ENCODE measurements around the gene GUCY1A2. TPM values are rescaled to one million over a fixed set of nuclear protein-coding genes. Genes with fewer than 3 reads are reported as not detected.

GUCY1A2 gene
- total RNA-seq, 1 experiment from 2014 or later, result 0.55 TPM

DNA sequence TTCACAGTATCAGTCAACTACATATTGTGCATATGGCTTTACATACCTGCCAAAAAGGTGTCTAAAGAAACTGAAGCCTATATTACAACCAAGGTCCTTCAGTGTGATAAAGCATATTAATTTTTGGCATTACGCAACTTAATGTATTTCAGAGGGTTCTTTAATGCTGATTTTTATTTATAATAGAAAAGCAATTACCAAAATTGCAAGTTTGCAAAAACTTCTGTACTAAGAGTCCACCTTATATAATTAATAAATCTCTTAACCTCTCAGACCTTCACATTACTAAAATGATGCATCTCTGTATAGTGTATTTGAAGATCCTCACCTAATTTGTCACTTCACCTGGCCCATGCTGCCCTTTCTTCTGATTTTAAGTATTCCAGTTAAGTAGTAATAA is 128.6 kb downstream of the GUCY1A2 start:
- Histone ChIP-seq H4K8ac (replicated peaks; ENCODE audit: insufficient read length, low read depth, low read length) (no peak overlapping the region), H3K27ac (ENCODE audit: insufficient read length, low read depth, low read length) (no peak overlapping the region), H3K79me2 (ENCODE audit: insufficient read depth, low read length) (no peaks in the 10 kb centered on the region), H3K4me2 (ENCODE audit: insufficient read depth, insufficient read length, low read length) (no peak overlapping the region), H3T11ph (ENCODE audit: low read length) (no peak overlapping the region), H2AK5ac (ENCODE audit: insufficient read length, low read length) (no peak overlapping the region), H2BK5ac (ENCODE audit: insufficient read length, low read length) (no peak overlapping the region), H4K20me1 (ENCODE audit: control insufficient read depth, insufficient read depth, insufficient read length) (no peaks in the 10 kb centered on the region), H2AFZ (ENCODE audit: low read length) (no peak overlapping the region), H3K14ac (ENCODE audit: insufficient read depth, low read length) (no peak overlapping the region), H3K4ac (ENCODE audit: low read depth, low read length) (no peak overlapping the region), H3K9ac (ENCODE audit: extremely low read depth, insufficient read length, low read length) (no peak overlapping the region), H3K79me1 (ENCODE audit: insufficient read depth, low read depth, low read length, poor library complexity, severe bottlenecking) (no peaks in the 10 kb centered on the region), H3K4me1 (ENCODE audit: insufficient read depth, low read length) (no peaks in the 10 kb centered on the region), H3K9me3 (ENCODE audit: control insufficient read depth, low read depth, low read length) (no peaks in the 10 kb centered on the region), H2BK15ac (ENCODE audit: low read depth, low read length) (no peak overlapping the region), H2BK120ac (ENCODE audit: low read depth, low read length, poor library complexity, severe bottlenecking) (no peak overlapping the region), H3K23me2 (ENCODE audit: insufficient read length, low read depth, low read length, poor library complexity, severe bottlenecking) (no peaks in the 10 kb centered on the region), H3K27me3 (ENCODE audit: insufficient read depth, low read length) (no peaks in the 10 kb centered on the region), H4K91ac (ENCODE audit: insufficient read length, low read depth, low read length) (no peak overlapping the region), H3K23ac (ENCODE audit: insufficient read length, low read depth, low read length) (no peak overlapping the region), H2BK12ac (ENCODE audit: insufficient read length, low read depth, low read length) (no peak overlapping the region), H4K5ac (ENCODE audit: insufficient read length, low read depth, low read length) (no peak overlapping the region), H2BK20ac (ENCODE audit: low read depth, low read length, poor library complexity, severe bottlenecking) (no peak overlapping the region), H3K56ac (ENCODE audit: insufficient read length, low read depth, low read length) (no peak overlapping the region), H3K18ac (ENCODE audit: insufficient read length, low read depth, low read length) (no peak overlapping the region)
- no peak for DNase-seq
- Mint-ChIP-seq H3K27me3 (ENCODE audit: low read depth) (no peaks in the 10 kb centered on the region), H3K27ac (no peak overlapping the region), H3K4me1 (no peaks in the 10 kb centered on the region), H3K9me3 (no peaks in the 10 kb centered on the region), H3K4me3 (no peak overlapping the region), H3K36me3 (ENCODE audit: insufficient read depth in 1 of 3, low read depth in 3 of 3) (no peaks in the 10 kb centered on the region)
- no CpG with 5 or more reads among the region's 1 CpG for WGBS (ENCODE audit: extremely low coverage, insufficient read length, low lambda C conversion rate)
- TF ChIP-seq CTCF (conservative IDR thresholded peaks at IDR 0.05), result no peak

All from H9 (cell line).